Measurements from ENCODE around the gene PRDX2. TPM values are rescaled to one million over a fixed set of nuclear protein-coding genes. Genes with fewer than 3 reads are reported as not detected.

Gene PRDX2
- total RNA-seq, 6 experiments from 2014 or later = 164 to 466 (median 202) TPM

GRCh38 chr19:12796146-12797071 lies 5.2 kb downstream of the PRDX2 start:
- Histone ChIP-seq H3K9me3 (no peaks in the 10 kb centered on the region), H3K4me1 (peaks cover 0 to 17% (median 8%) of the 10 kb centered on the region in 4 donors), H3K27me3 (no peaks in the 10 kb centered on the region), H3K4me3 (no peak overlapping the region), H3K36me3 (peaks cover 0 to 9% (median 3%) of the 10 kb centered on the region in 4 donors), H3K27ac (peak overlapping the region in 1 of 3 donors; percentile 20)
- DNase-seq = peak; percentile 77 to 80 (median 78)
- WGBS (ENCODE audit: insufficient coverage, low coverage, low lambda C conversion rate, missing lambda C conversion rate) = 6% methylated on average over 14 of the region's 18 CpGs
- intact Hi-C loops (cut with DNase I) = no loop called here
- peak; percentile 11 to 40 (median 34) for ATAC-seq
- TF ChIP-seq CTCF (IDR thresholded peaks at IDR 0.05) = peak; percentile 83 to 97 (median 89)
- TF ChIP-seq POLR2A (IDR thresholded peaks at IDR 0.05) = peak; percentile 21

GRCh38 chr19:12794971-12795381 lies 6.6 kb downstream of the PRDX2 start:
- H3K4me3 ChIP-seq = no peak overlapping the region
- TF ChIP-seq CTCF (IDR thresholded peaks at IDR 0.05) (no peak), POLR2A (IDR thresholded peaks at IDR 0.05) (no peak)
- intact Hi-C loops (cut with DNase I) = no loop called here
- peak overlapping the region in 2 of 3 donors; percentile 96 to 99 for H3K27ac ChIP-seq
- peaks cover 0 to 24% (median 13%) of the 10 kb centered on the region in 4 donors for H3K4me1 ChIP-seq
- WGBS (ENCODE audit: insufficient coverage, low coverage, low lambda C conversion rate, missing lambda C conversion rate) = 81% methylated on average over 7 of the region's 9 CpGs
- no peak for ATAC-seq
- H3K27me3 ChIP-seq = no peaks in the 10 kb centered on the region
- no peaks in the 10 kb centered on the region for H3K9me3 ChIP-seq
- DNase-seq = no peak
- peaks cover 0 to 9% (median 3%) of the 10 kb centered on the region in 4 donors for H3K36me3 ChIP-seq

GRCh38 chr19:12794196-12794941 lies 7.2 kb downstream of the PRDX2 start:
- intact Hi-C loops (cut with DNase I) = no loop called here
- no peak for DNase-seq

More at GRCh38 chr19:12794196-12794941, 7.2 kb downstream of the PRDX2 start:
- 45% methylated on average over 7 of the region's 7 CpGs for WGBS (ENCODE audit: insufficient coverage, low coverage, low lambda C conversion rate, missing lambda C conversion rate)
- TF ChIP-seq CTCF (IDR thresholded peaks at IDR 0.05) (no peak), POLR2A (IDR thresholded peaks at IDR 0.05) (no peak)
- Histone ChIP-seq H3K4me3 (peak overlapping the region; percentile 73 to 90 (median 81)), H3K9me3 (no peaks in the 10 kb centered on the region), H3K36me3 (peaks cover 0 to 4% (median under 1%) of the 10 kb centered on the region in 4 donors), H3K4me1 (peaks cover 0 to 25% (median 13%) of the 10 kb centered on the region in 4 donors), H3K27me3 (no peaks in the 10 kb centered on the region), H3K27ac (peak overlapping the region; percentile 96 to 100 (median 99))
- no peak for ATAC-seq
